MM.1S (cell line): ENCODE results near the gene KLHL25.

Experiments
- DNase-seq: peaks from one replicate; pipeline ENCODE4 v3.0.0-alpha.2; 2015
- H2AFZ ChIP-seq: fragments of 300-600 bp; sonication (generic); 2 replicates; pipeline ENCODE4 v1.6.0; 2016; ENCODE audit warnings: antibody characterized with exemption, low read length
- H3F3A ChIP-seq: fragments of 300-600 bp; sonication (generic); 2 replicates; pipeline ENCODE4 v1.6.1; 2016; ENCODE audit warnings: mild to moderate bottlenecking, antibody characterized with exemption, low read length, moderate library complexity, mixed read lengths; ENCODE audit not compliant: insufficient read depth
- H3K27ac ChIP-seq: fragments of 300-600 bp; sonication (generic); 2 replicates; pipeline ENCODE4 v1.5.1; 2016; ENCODE audit warnings: mild to moderate bottlenecking, low read length
- H3K27me3 ChIP-seq: fragments of 300-600 bp; sonication (generic); replicated peaks from 2 replicates; pipeline ENCODE4 v1.6.0; 2016; ENCODE audit warnings: low read length; ENCODE audit not compliant: insufficient read depth
- H3K36me3 ChIP-seq: fragments of 300-600 bp; sonication (generic); replicated peaks from 2 replicates; pipeline ENCODE4 v1.6.1; 2016; ENCODE audit warnings: mild to moderate bottlenecking, low read length, mixed read lengths; ENCODE audit not compliant: insufficient read depth
- H3K4me1 ChIP-seq: fragments of 300-600 bp; sonication (generic); 2 replicates; pipeline ENCODE4 v1.6.1; 2016; ENCODE audit warnings: low read length, mixed read lengths
- H3K4me2 ChIP-seq: fragments of 300-600 bp; sonication (generic); 2 replicates; pipeline ENCODE4 v1.6.0; 2016; ENCODE audit warnings: low read depth, low read length
- H3K4me3 ChIP-seq: fragments of 300-600 bp; sonication (generic); 2 replicates; pipeline ENCODE4 v1.5.1; 2016; ENCODE audit warnings: low read length, mixed read lengths
- H3K79me2 ChIP-seq: fragments of 300-600 bp; sonication (generic); 2 replicates; pipeline ENCODE4 v1.6.1; 2016; ENCODE audit warnings: mixed run types, low read length, mixed read lengths
- H3K9ac ChIP-seq: fragments of 300-600 bp; sonication (generic); 2 replicates; pipeline ENCODE4 v1.6.1; 2016; ENCODE audit warnings: low read length, mixed read lengths
- H3K9me2 ChIP-seq: fragments of 300-600 bp; sonication (generic); replicated peaks from 2 replicates; pipeline ENCODE4 v1.6.1; 2016; ENCODE audit warnings: mild to moderate bottlenecking, low read length, mixed read lengths; ENCODE audit not compliant: insufficient read depth
- H3K9me3 ChIP-seq: fragments of 300-600 bp; sonication (generic); replicated peaks from 2 replicates; pipeline ENCODE4 v1.6.1; 2016; ENCODE audit warnings: mild to moderate bottlenecking, low read length, mixed read lengths; ENCODE audit not compliant: insufficient read depth
- H4K20me1 ChIP-seq: fragments of 300-600 bp; sonication (generic); 2 replicates; pipeline ENCODE4 v1.6.1; 2016; ENCODE audit warnings: mild to moderate bottlenecking, low read length, moderate library complexity, mixed read lengths; ENCODE audit not compliant: insufficient read depth
- CTCF ChIP-seq: fragments of 300-600 bp; sonication (generic); IDR thresholded peaks from 2 replicates; pipeline ENCODE4 v1.5.1; 2016; ENCODE audit warnings: antibody characterized with exemption, low read length, mixed read lengths
- EZH2 ChIP-seq: fragments of 300-600 bp; sonication (generic); optimal IDR thresholded peaks from 2 replicates; pipeline ENCODE3; 2017; ENCODE audit warnings: low read depth, mild to moderate bottlenecking, antibody characterized with exemption, low read length, mixed read lengths
- EZH2phosphoT487 ChIP-seq: fragments of 300-600 bp; sonication (generic); IDR thresholded peaks from 2 replicates; pipeline ENCODE4 v1.6.1; 2018; ENCODE audit warnings: antibody characterized with exemption, low read length

KLHL25 gene

GRCh38 chr15:85711580-85712192 lies 83.0 kb downstream of the KLHL25 start:
- no peak for DNase-seq
- H2AFZ ChIP-seq = no peak overlapping the region
- H3K9ac ChIP-seq = no peak overlapping the region
- peaks cover 13% of the 10 kb centered on the region for H3F3A ChIP-seq
- no peak overlapping the region for H3K4me2 ChIP-seq
- TF ChIP-seq CTCF (no peak), EZH2phosphoT487 (no peak), EZH2 (no peak)
- peaks cover 4% of the 10 kb centered on the region; the same call in 1 of the 2 replicates for H4K20me1 ChIP-seq
- H3K4me1 ChIP-seq = peaks cover 14% of the 10 kb centered on the region
- no peaks in the 10 kb centered on the region for H3K9me2 ChIP-seq
- no peak overlapping the region for H3K27ac ChIP-seq
- H3K36me3 ChIP-seq = no peaks in the 10 kb centered on the region
- no peak overlapping the region for H3K4me3 ChIP-seq
- H3K79me2 ChIP-seq = peaks cover 14% of the 10 kb centered on the region
- no peaks in the 10 kb centered on the region for H3K27me3 ChIP-seq
- no peaks in the 10 kb centered on the region for H3K9me3 ChIP-seq

- peaks cover 26% of the 10 kb centered on the region for H3F3A ChIP-seq
- peaks cover 26% of the 10 kb centered on the region for H3K4me1 ChIP-seq
- no peak overlapping the region for H3K9ac ChIP-seq
- H3K9me2 ChIP-seq = no peaks in the 10 kb centered on the region
- DNase-seq = no peak
- H4K20me1 ChIP-seq = peaks cover 8% of the 10 kb centered on the region
- H3K4me2 ChIP-seq = no peak overlapping the region
- no peak overlapping the region for H3K4me3 ChIP-seq
- no peak for TF ChIP-seq EZH2
- H2AFZ ChIP-seq = no peak overlapping the region
- no peaks in the 10 kb centered on the region for H3K36me3 ChIP-seq
- no peaks in the 10 kb centered on the region for H3K27me3 ChIP-seq
- no peak overlapping the region for H3K27ac ChIP-seq
- H3K9me3 ChIP-seq = no peaks in the 10 kb centered on the region
- H3K79me2 ChIP-seq = peaks cover 26% of the 10 kb centered on the region
These were observed 84.3 kb downstream of the KLHL25 start for GRCh38 chr15:85710340-85710842.
